SK-N-SH treated with all-trans-retinoic acid at 6 μM for 48 hours (cell line): ENCODE measurements around the gene ODC1.

Experiments used
- ATAC-seq: fragments of 200-7000 bp; cut with Tn5 transposase; 3 replicates; pipeline ENCODE4 v1.9.1; 2020; ENCODE audit warnings: mild to moderate bottlenecking, moderate library complexity
- ARNTL ChIP-seq: fragments of 450-650 bp; formaldehyde crosslinking; IDR thresholded peaks from 2 replicates; pipeline ENCODE4 v1.5.0; 2020; ENCODE audit warnings: low read depth, mild to moderate bottlenecking, moderate library complexity, borderline replicate concordance
- CSDC2 ChIP-seq: fragments of 250-450 bp; sonication (Bioruptor Pico); IDR thresholded peaks from 2 replicates; pipeline ENCODE4 v1.5.0; 2020; ENCODE audit warnings: mild to moderate bottlenecking, moderate library complexity
- ESRRG ChIP-seq: fragments of 250-450 bp; sonication (Bioruptor Pico); IDR thresholded peaks from 2 replicates; pipeline ENCODE4 v1.6.1; 2021; ENCODE audit warnings: mild to moderate bottlenecking
- GLIS3 ChIP-seq: fragments of 250-450 bp; sonication (Bioruptor Pico); IDR thresholded peaks from 2 replicates; pipeline ENCODE4 v1.5.0; 2020; ENCODE audit warnings: mild to moderate bottlenecking, moderate library complexity
- ISL1 ChIP-seq: fragments of 250-450 bp; sonication (Bioruptor Pico); IDR thresholded peaks from 2 replicates; pipeline ENCODE4 v2.1.2; 2022; ENCODE audit warnings: mild to moderate bottlenecking, moderate library complexity
- OSR1 ChIP-seq: fragments of 250-450 bp; sonication (Bioruptor Pico); IDR thresholded peaks from 2 replicates; pipeline ENCODE4 v1.8.0; 2022; ENCODE audit warnings: moderate library complexity, mild to moderate bottlenecking, inconsistent platforms
- PPARA ChIP-seq: fragments of 250-450 bp; sonication (Bioruptor Pico); IDR thresholded peaks from 2 replicates; pipeline ENCODE4 v1.5.0; 2020; ENCODE audit warnings: mild to moderate bottlenecking, borderline replicate concordance
- SNAI2 ChIP-seq: fragments of 250-450 bp; sonication (Bioruptor Pico); IDR thresholded peaks from 2 replicates; pipeline ENCODE4 v1.5.0; 2020; ENCODE audit warnings: mild to moderate bottlenecking, moderate library complexity
- TCF4 ChIP-seq: fragments of 250-450 bp; sonication (Bioruptor Pico); IDR thresholded peaks from 2 replicates; pipeline ENCODE4 v1.8.0; 2021; ENCODE audit warnings: mild to moderate bottlenecking, moderate library complexity, borderline replicate concordance
- ZC3H10 ChIP-seq: fragments of 250-450 bp; sonication (Bioruptor Pico); IDR thresholded peaks from 2 replicates; pipeline ENCODE4 v1.5.1; 2021; ENCODE audit warnings: mild to moderate bottlenecking, moderate library complexity
- ZFP30 ChIP-seq: fragments of 450-650 bp; formaldehyde crosslinking; IDR thresholded peaks from 2 replicates; pipeline ENCODE4 v1.5.0; 2022; ENCODE audit warnings: mild to moderate bottlenecking, moderate library complexity
- ZNF565 ChIP-seq: fragments of 450-650 bp; formaldehyde crosslinking; conservative IDR thresholded peaks from 2 replicates; pipeline ENCODE4 v1.5.0; 2020; ENCODE audit warnings: low read depth, mild to moderate bottlenecking, moderate library complexity
- ZNF70 ChIP-seq: fragments of 450-650 bp; formaldehyde crosslinking; IDR thresholded peaks from 2 replicates; pipeline ENCODE4 v1.5.0; 2020; ENCODE audit warnings: mild to moderate bottlenecking, moderate library complexity
- ZNF8 ChIP-seq: fragments of 450-650 bp; formaldehyde crosslinking; IDR thresholded peaks from 2 replicates; pipeline ENCODE4 v1.5.0; 2020; ENCODE audit warnings: mild to moderate bottlenecking, moderate library complexity
- TF ChIP-seq, protein P1 (sequence below): fragments of 250-450 bp; sonication (Bioruptor Pico); IDR thresholded peaks from 2 replicates; pipeline ENCODE4 v1.5.1; 2021; ENCODE audit warnings: mild to moderate bottlenecking, moderate library complexity
- TF ChIP-seq, protein P2 (sequence below): fragments of 250-450 bp; sonication (Bioruptor Pico); IDR thresholded peaks from 2 replicates; pipeline ENCODE4 v1.8.0; 2021; ENCODE audit warnings: low read depth, mild to moderate bottlenecking, moderate library complexity, borderline replicate concordance
- TF ChIP-seq, protein P3 (sequence below): fragments of 250-450 bp; sonication (Bioruptor Pico); IDR thresholded peaks from 2 replicates; pipeline ENCODE4 v1.5.0; 2020; ENCODE audit warnings: mild to moderate bottlenecking, moderate library complexity
- TF ChIP-seq, protein P4 (sequence below): fragments of 250-450 bp; sonication (Bioruptor Pico); IDR thresholded peaks from 2 replicates; pipeline ENCODE4 v1.5.1; 2020; ENCODE audit warnings: low read depth, mild to moderate bottlenecking, moderate library complexity
- TF ChIP-seq, protein P5 (sequence below): fragments of 250-450 bp; sonication (Bioruptor Pico); IDR thresholded peaks from 2 replicates; pipeline ENCODE4 v1.8.0; 2020; ENCODE audit warnings: mild to moderate bottlenecking, moderate library complexity, borderline replicate concordance

ODC1 gene

DNA sequence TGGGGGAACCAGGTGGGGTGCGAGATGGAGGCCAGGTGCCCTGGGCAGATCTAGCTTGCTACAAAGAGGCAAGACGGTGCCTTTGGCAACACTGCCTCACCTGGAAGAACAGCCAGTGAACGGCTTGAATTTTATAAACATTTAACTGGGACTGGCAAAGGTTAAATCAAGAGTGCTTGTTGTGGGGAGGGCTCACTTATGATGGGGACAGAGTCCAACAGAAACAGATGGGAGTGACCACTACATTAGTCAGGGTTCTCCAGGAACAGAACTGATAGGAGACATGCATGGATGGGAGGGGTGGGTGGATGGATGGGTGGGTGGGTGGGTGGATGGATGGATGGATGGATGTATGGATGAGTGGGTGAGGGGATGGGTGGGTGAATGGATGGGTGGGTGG is 19.2 kb downstream of the ODC1 start:
- ATAC-seq: no peak
- TF ChIP-seq TCF4: no peak
- TF ChIP-seq ESRRG (CRISPR knock-in tag): no peak
- TF ChIP-seq ZNF8 (CRISPR knock-in tag): no peak
- TF ChIP-seq ZNF70 (CRISPR knock-in tag): no peak
- no peak for TF ChIP-seq SNAI2
- TF ChIP-seq ISL1 (CRISPR knock-in tag): no peak
- no peak for TF ChIP-seq ZNF565 (CRISPR knock-in tag)
- TF ChIP-seq, protein P1, sequence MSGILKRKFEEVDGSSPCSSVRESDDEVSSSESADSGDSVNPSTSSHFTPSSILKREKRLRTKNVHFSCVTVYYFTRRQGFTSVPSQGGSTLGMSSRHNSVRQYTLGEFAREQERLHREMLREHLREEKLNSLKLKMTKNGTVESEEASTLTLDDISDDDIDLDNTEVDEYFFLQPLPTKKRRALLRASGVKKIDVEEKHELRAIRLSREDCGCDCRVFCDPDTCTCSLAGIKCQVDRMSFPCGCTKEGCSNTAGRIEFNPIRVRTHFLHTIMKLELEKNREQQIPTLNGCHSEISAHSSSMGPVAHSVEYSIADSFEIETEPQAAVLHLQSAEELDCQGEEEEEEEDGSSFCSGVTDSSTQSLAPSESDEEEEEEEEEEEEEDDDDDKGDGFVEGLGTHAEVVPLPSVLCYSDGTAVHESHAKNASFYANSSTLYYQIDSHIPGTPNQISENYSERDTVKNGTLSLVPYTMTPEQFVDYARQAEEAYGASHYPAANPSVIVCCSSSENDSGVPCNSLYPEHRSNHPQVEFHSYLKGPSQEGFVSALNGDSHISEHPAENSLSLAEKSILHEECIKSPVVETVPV (CRISPR knock-in tag): no peak
- no peak for TF ChIP-seq ZC3H10 (CRISPR knock-in tag)
- TF ChIP-seq, protein P2, sequence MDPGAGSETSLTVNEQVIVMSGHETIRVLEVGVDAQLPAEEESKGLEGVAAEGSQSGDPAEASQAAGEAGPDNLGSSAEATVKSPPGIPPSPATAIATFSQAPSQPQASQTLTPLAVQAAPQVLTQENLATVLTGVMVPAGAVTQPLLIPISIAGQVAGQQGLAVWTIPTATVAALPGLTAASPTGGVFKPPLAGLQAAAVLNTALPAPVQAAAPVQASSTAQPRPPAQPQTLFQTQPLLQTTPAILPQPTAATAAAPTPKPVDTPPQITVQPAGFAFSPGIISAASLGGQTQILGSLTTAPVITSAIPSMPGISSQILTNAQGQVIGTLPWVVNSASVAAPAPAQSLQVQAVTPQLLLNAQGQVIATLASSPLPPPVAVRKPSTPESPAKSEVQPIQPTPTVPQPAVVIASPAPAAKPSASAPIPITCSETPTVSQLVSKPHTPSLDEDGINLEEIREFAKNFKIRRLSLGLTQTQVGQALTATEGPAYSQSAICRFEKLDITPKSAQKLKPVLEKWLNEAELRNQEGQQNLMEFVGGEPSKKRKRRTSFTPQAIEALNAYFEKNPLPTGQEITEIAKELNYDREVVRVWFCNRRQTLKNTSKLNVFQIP (CRISPR knock-in tag): no peak
- no peak for TF ChIP-seq OSR1

DNA sequence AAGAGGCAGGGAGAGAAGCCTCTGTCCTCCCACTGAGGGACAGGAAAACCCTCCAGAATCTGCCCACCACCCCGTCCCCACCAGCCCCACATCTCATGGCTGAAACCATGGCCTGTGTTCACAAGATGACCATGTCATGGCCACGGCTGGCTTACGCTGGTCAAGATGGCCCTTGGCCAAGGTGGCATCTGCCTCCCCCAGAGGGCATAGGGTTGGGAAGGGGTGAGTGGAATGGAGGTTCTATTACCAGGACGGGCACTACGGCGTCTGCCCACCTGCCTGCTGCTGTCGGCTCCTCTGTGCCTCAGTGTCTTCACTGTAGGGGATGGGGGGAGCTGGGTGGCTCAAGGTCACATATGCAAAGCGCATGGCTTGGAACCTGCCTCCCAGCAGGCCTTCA is 19.8 kb downstream of the ODC1 start:
- ATAC-seq: no peak
- no peak for TF ChIP-seq ZC3H10 (CRISPR knock-in tag)
- no peak for TF ChIP-seq CSDC2 (CRISPR knock-in tag)
- TF ChIP-seq, protein P2 (CRISPR knock-in tag): no peak
- TF ChIP-seq, protein P3, sequence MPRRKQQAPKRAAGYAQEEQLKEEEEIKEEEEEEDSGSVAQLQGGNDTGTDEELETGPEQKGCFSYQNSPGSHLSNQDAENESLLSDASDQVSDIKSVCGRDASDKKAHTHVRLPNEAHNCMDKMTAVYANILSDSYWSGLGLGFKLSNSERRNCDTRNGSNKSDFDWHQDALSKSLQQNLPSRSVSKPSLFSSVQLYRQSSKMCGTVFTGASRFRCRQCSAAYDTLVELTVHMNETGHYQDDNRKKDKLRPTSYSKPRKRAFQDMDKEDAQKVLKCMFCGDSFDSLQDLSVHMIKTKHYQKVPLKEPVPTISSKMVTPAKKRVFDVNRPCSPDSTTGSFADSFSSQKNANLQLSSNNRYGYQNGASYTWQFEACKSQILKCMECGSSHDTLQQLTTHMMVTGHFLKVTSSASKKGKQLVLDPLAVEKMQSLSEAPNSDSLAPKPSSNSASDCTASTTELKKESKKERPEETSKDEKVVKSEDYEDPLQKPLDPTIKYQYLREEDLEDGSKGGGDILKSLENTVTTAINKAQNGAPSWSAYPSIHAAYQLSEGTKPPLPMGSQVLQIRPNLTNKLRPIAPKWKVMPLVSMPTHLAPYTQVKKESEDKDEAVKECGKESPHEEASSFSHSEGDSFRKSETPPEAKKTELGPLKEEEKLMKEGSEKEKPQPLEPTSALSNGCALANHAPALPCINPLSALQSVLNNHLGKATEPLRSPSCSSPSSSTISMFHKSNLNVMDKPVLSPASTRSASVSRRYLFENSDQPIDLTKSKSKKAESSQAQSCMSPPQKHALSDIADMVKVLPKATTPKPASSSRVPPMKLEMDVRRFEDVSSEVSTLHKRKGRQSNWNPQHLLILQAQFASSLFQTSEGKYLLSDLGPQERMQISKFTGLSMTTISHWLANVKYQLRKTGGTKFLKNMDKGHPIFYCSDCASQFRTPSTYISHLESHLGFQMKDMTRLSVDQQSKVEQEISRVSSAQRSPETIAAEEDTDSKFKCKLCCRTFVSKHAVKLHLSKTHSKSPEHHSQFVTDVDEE (CRISPR knock-in tag): no peak
- TF ChIP-seq PPARA: no peak
- TF ChIP-seq ZFP30 (CRISPR knock-in tag): no peak
- no peak for TF ChIP-seq GLIS3
- no peak for TF ChIP-seq ZNF8 (CRISPR knock-in tag)

DNA sequence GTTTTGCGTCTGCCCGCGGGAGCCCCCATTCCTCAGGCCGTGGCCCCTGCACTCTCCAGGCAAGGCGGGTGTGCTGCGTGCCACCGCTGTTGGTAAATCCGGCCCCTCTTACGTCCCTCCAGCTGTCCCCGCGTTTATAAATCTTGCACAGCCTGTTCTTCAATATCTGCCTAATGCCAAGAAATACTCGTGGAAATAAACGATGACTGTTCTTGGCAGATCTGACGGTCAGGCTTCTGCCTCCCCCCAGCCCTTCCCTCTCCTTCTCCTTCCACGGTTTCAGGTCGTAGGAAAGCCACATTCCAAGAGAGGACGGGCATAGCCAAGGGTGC is 20.5 kb downstream of the ODC1 start:
- TF ChIP-seq, protein P4, sequence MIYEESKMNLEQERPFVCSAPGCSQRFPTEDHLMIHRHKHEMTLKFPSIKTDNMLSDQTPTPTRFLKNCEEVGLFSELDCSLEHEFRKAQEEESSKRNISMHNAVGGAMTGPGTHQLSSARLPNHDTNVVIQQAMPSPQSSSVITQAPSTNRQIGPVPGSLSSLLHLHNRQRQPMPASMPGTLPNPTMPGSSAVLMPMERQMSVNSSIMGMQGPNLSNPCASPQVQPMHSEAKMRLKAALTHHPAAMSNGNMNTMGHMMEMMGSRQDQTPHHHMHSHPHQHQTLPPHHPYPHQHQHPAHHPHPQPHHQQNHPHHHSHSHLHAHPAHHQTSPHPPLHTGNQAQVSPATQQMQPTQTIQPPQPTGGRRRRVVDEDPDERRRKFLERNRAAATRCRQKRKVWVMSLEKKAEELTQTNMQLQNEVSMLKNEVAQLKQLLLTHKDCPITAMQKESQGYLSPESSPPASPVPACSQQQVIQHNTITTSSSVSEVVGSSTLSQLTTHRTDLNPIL (CRISPR knock-in tag): no peak
- TF ChIP-seq ARNTL (CRISPR knock-in tag) (no peak), PPARA (no peak), CSDC2 (CRISPR knock-in tag) (no peak), ISL1 (CRISPR knock-in tag) (no peak), ZNF70 (CRISPR knock-in tag) (no peak), ZC3H10 (CRISPR knock-in tag) (no peak), ZNF8 (CRISPR knock-in tag) (no peak)
- TF ChIP-seq, protein P5, sequence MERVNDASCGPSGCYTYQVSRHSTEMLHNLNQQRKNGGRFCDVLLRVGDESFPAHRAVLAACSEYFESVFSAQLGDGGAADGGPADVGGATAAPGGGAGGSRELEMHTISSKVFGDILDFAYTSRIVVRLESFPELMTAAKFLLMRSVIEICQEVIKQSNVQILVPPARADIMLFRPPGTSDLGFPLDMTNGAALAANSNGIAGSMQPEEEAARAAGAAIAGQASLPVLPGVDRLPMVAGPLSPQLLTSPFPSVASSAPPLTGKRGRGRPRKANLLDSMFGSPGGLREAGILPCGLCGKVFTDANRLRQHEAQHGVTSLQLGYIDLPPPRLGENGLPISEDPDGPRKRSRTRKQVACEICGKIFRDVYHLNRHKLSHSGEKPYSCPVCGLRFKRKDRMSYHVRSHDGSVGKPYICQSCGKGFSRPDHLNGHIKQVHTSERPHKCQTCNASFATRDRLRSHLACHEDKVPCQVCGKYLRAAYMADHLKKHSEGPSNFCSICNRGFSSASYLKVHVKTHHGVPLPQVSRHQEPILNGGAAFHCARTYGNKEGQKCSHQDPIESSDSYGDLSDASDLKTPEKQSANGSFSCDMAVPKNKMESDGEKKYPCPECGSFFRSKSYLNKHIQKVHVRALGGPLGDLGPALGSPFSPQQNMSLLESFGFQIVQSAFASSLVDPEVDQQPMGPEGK (CRISPR knock-in tag): no peak
- TF ChIP-seq, protein P3 (CRISPR knock-in tag): no peak
- no peak for ATAC-seq
